Sigmoid colon (tissue), 7 donors: ENCODE data around the gene ANTXR2. TPM values are rescaled to one million over a fixed set of nuclear protein-coding genes. Genes with fewer than 3 reads are reported as not detected.

Source experiments
- DNase-seq: peaks from one replicate; pipeline ENCODE4 v3.0.0-alpha.2; 2019
- H3K27ac ChIP-seq, 4 donors: fragments of 200-600 bp; sonication (generic); one replicate each; pipeline ENCODE4 v1.5.1; 2016 to 2019; ENCODE audit warnings: mild to moderate bottlenecking in 1 of 4
- H3K27me3 ChIP-seq, 3 donors: fragments of 200-600 bp; sonication (generic); one replicate each; pipeline ENCODE4 v1.5.1; 2019; ENCODE audit warnings: mild to moderate bottlenecking in 1 of 3
- H3K36me3 ChIP-seq, 4 donors: fragments of 200-600 bp; sonication (generic); one replicate each; pipeline ENCODE4 v1.5.1; 2016 to 2019
- H3K4me1 ChIP-seq, 4 donors: fragments of 200-600 bp; sonication (generic); one replicate each; pipeline ENCODE4 v1.5.1; 2017 to 2019
- H3K4me3 ChIP-seq, 4 donors: fragments of 200-600 bp; sonication (generic); one replicate each; pipeline ENCODE4 v1.5.1; 2017 to 2019; ENCODE audit warnings: mild to moderate bottlenecking in 2 of 4, moderate library complexity in 1 of 4
- H3K9me3 ChIP-seq, 4 donors: fragments of 200-600 bp in 3 of 4; sonication (generic) in 3 of 4; one replicate each; pipeline versions ENCODE4 v1.5.1 to v1.6.1; 2013 to 2019
- CTCF ChIP-seq, 4 experiments: fragments of 450-650 bp in 3 of 4; fragments of 200-600 bp in 1 of 4; IDR thresholded peaks; one replicate each; pipeline ENCODE4 v1.5.1; 2016 to 2019; ENCODE audit warnings: antibody characterized with exemption in 4 of 4, mild to moderate bottlenecking in 3 of 4, moderate library complexity in 2 of 4
- EP300 ChIP-seq, 4 donors: sonication (generic); formaldehyde crosslinking; IDR thresholded peaks; one replicate each; pipeline ENCODE4 v1.6.1; 2017; ENCODE audit warnings: antibody characterized with exemption in 4 of 4
- POLR2A ChIP-seq, 2 donors: fragments of 450-650 bp; IDR thresholded peaks; one replicate each; pipeline ENCODE4 v1.6.1; 2016; ENCODE audit warnings: antibody characterized with exemption in 2 of 2, mild to moderate bottlenecking in 2 of 2, moderate library complexity in 2 of 2
- POLR2AphosphoS5 ChIP-seq, 4 donors: sonication (generic); formaldehyde crosslinking; IDR thresholded peaks; one replicate each; pipeline ENCODE4 v1.6.1; 2017; ENCODE audit warnings: antibody characterized with exemption in 4 of 4
- WGBS, 2 donors: extraction: QIAGEN DNeasy Blood & Tissue Kit; methylation state at CpG; one replicate each; pipeline ENCODE4 v1.1.7; 2013; 5-methylcytosine and 5-hydroxymethylcytosine counted together
- intact Hi-C: fragments of 100-400 bp; cut with DNase I; formaldehyde crosslinking; loops from one replicate; pipeline ENCODE4 v1.15.1; 2023
- polyA plus RNA-seq, 3 donors: library from polyadenylated mRNA; stranded (reverse); fragments of 200-250 nt; gene quantifications; one replicate each; pipeline ENCODE4 v1.2.3, GENCODE V29; 2013
- total RNA-seq, 4 donors: library from RNA; depleted of rRNA; stranded (reverse); fragments of >200 nt; gene quantifications; one replicate each; pipeline ENCODE4 v1.1.0, GENCODE V29; 2016
- donor health status: healthy with polysubstance abuse.
- donor health status: Bipolar disorder and iron deficiency.
- donor health status: healthy.

ANTXR2 gene
- total and polyA plus RNA-seq, 7 donors: 11.4 to 237 (median 170) TPM

GRCh38 chr4:80049402-80049801 lies 23.6 kb downstream of the ANTXR2 start:
- Histone ChIP-seq H3K27me3 (no peaks in the 10 kb centered on the region), H3K27ac (peak overlapping the region; percentile 46 to 90 (median 72))
- intact Hi-C loops: no loop called here

GRCh38 chr4:80045786-80046185 lies 27.2 kb downstream of the ANTXR2 start:
- Histone ChIP-seq H3K36me3 (peaks cover 0 to 19% (median 4%) of the 10 kb centered on the region in 4 donors), H3K9me3 (no peaks in the 10 kb centered on the region), H3K27me3 (no peaks in the 10 kb centered on the region), H3K4me1 (peaks cover 0 to 78% (median 67%) of the 10 kb centered on the region in 4 donors), H3K4me3 (no peak overlapping the region), H3K27ac (peak overlapping the region; percentile 24 to 90 (median 70))
- intact Hi-C loops: no loop called here
- DNase-seq: no peak
- TF ChIP-seq EP300 (IDR thresholded peaks at IDR 0.05): peak in 2 of 4 donors; percentile 36 to 41
- TF ChIP-seq CTCF (IDR thresholded peaks at IDR 0.05): no peak
- no peak for TF ChIP-seq POLR2A (IDR thresholded peaks at IDR 0.05)
- TF ChIP-seq POLR2AphosphoS5 (IDR thresholded peaks at IDR 0.05): peak in 3 of 4 donors; percentile 17 to 59 (median 58)

More at GRCh38 chr4:80049402-80049801, 23.6 kb downstream of the ANTXR2 start:
- TF ChIP-seq CTCF (IDR thresholded peaks at IDR 0.05) (no peak), EP300 (IDR thresholded peaks at IDR 0.05) (no peak), POLR2A (IDR thresholded peaks at IDR 0.05) (no peak), POLR2AphosphoS5 (IDR thresholded peaks at IDR 0.05) (no peak)
- H3K4me3 ChIP-seq: no peak overlapping the region
- peaks cover 0 to 38% (median 0%) of the 10 kb centered on the region in 4 donors for H3K36me3 ChIP-seq
- no peak for DNase-seq
- no peaks in the 10 kb centered on the region for H3K9me3 ChIP-seq
- H3K4me1 ChIP-seq: peaks cover 0 to 84% (median 74%) of the 10 kb centered on the region in 4 donors

- TF ChIP-seq CTCF (IDR thresholded peaks at IDR 0.05): no peak
- TF ChIP-seq POLR2AphosphoS5 (IDR thresholded peaks at IDR 0.05): peak in 2 of 4 donors; percentile 9 to 30
- TF ChIP-seq EP300 (IDR thresholded peaks at IDR 0.05): no peak
- TF ChIP-seq POLR2A (IDR thresholded peaks at IDR 0.05): no peak
- Histone ChIP-seq H3K36me3 (peaks cover 0 to 17% (median 4%) of the 10 kb centered on the region in 4 donors), H3K27ac (peak overlapping the region; percentile 24 to 90 (median 54)), H3K27me3 (no peaks in the 10 kb centered on the region), H3K9me3 (no peaks in the 10 kb centered on the region), H3K4me1 (peaks cover 0 to 66% (median 51%) of the 10 kb centered on the region in 4 donors), H3K4me3 (no peak overlapping the region)
- 77 to 83% methylated on average over 3 of the region's 3 CpGs for WGBS, 2 donors
- intact Hi-C loops: no loop called here
- DNase-seq: no peak
Observed at GRCh38 chr4:80043541-80043940, 29.5 kb downstream of the ANTXR2 start.

GRCh38 chr4:80042821-80043220 lies 30.2 kb downstream of the ANTXR2 start:
- Histone ChIP-seq H3K27ac (peak overlapping the region; percentile 34 to 90 (median 56)), H3K4me3 (no peak overlapping the region), H3K36me3 (peaks cover 0 to 17% (median 4%) of the 10 kb centered on the region in 4 donors), H3K4me1 (peaks cover 0 to 69% (median 57%) of the 10 kb centered on the region in 4 donors), H3K9me3 (no peaks in the 10 kb centered on the region), H3K27me3 (no peaks in the 10 kb centered on the region)
- intact Hi-C loops: no loop called here
- DNase-seq: no peak
- no peak for TF ChIP-seq POLR2AphosphoS5 (IDR thresholded peaks at IDR 0.05)
- TF ChIP-seq EP300 (IDR thresholded peaks at IDR 0.05): no peak
- no peak for TF ChIP-seq CTCF (IDR thresholded peaks at IDR 0.05)
- no peak for TF ChIP-seq POLR2A (IDR thresholded peaks at IDR 0.05)
- WGBS, 2 donors: 94 to 96% methylated on average over 2 of the region's 2 CpGs

GRCh38 chr4:80037864-80038263 lies 35.2 kb downstream of the ANTXR2 start:
- Histone ChIP-seq H3K36me3 (peaks cover 0 to 21% (median 5%) of the 10 kb centered on the region in 4 donors), H3K9me3 (no peaks in the 10 kb centered on the region), H3K4me1 (peaks cover 0 to 69% (median 56%) of the 10 kb centered on the region in 4 donors), H3K27ac (peak overlapping the region; percentile 76 to 90 (median 84)), H3K27me3 (no peaks in the 10 kb centered on the region), H3K4me3 (no peak overlapping the region)
- no peak for DNase-seq
- TF ChIP-seq EP300 (IDR thresholded peaks at IDR 0.05) (no peak), POLR2AphosphoS5 (IDR thresholded peaks at IDR 0.05) (no peak), CTCF (IDR thresholded peaks at IDR 0.05) (no peak)
- intact Hi-C loops: loop anchor here (5.0 kb wide), 1 partner anchor 956 kb away; no protein-coding TSS in a partner anchor
- 87 to 91% methylated on average over 1 of the region's 1 CpG for WGBS, 2 donors
